SKM-1 treated with dmso at 0.1 percent for 144 hours (cell line): Measurements from ENCODE around the gene PLD5.
A peak's percentile ranks its signal among the peaks of the same experiment; 100 is the strongest.
"Not testable (repeated sequence)": the region's sequence is repeated elsewhere in the genome, so short reads cannot be mapped to it uniquely, and the experiment has no call there.

Source experiments
- DNase-seq: peaks from one replicate; lab custom pipeline; 2025; ENCODE audit not compliant: unreplicated experiment; lab: John Stamatoyannopoulos, UW

Gene PLD5

DNA sequence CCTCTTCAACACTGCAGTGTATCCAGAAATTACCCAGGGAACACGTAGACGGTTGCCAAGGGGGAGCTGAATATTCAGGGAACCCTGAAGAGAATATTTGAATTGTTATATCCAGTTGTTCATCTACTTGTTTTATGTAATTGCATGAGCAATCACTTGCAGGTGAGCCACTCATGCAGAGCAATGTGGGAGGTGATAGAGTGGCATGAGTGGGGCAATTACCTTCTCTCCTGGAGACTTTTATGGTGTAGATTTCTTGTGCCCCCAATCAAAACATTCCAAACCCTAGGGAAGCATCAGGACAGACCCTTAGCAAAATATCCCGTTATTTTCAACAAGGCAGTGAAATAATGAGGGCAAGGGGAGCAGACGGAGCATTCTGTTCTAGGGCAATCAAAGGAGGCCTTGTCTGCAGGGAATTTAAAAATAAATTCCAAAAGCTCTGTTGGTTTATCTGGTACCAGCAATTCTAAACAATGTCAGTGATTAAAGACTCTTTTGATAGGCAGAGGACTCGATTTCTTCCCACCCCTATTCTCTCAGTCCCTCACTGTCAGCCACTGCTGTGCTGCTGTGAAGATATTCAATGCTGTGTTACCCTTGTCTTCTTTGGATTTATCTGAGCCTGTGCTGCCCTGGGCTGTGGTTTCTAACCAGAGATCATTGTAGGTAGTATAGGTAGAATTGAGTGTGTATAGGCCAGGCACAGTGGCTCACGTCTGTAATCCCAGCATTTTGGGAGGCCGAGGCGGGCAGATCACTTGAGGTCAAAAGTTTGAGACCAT is 345.4 kb downstream of the PLD5 start:
- no peak for DNase-seq

DNA sequence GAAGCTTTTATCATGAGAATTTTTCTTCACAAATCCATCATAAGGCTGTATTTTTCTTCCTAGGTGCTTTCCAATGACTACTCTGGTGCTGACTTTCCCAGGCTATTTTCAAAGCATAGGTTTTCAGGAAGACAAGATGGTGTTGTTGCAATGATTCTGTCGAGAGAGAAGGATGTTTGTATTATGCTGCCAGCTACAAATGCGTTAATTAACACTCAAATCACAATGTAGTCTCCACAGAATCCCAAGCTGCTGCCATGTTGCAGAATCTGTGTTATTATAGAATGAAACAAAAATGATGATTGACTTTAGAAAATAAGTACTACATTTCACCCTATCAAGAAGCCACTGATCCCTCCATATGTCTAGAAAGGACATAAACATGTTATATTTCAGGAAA is 346.1 kb downstream of the PLD5 start:
- DNase-seq: no peak

DNA sequence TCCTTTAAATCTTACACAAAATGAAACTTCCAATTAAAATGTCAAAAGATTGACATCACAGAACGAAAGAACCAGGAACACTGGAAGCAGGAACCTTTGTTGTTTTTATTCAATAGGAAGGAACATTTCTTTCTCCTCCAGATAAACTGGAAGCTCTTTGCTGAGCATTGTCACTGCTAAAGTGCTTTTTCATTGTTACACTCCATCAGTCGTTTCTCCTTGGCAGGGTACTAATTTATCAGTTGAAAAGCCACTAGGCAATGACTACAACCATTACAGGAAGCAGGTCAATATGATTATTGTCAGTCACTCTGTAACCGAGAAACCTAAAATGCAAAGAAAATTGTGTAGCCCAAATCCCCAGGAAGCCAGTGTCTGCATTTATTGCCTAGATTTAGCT is 362.4 kb downstream of the PLD5 start:
- DNase-seq: no peak

DNA sequence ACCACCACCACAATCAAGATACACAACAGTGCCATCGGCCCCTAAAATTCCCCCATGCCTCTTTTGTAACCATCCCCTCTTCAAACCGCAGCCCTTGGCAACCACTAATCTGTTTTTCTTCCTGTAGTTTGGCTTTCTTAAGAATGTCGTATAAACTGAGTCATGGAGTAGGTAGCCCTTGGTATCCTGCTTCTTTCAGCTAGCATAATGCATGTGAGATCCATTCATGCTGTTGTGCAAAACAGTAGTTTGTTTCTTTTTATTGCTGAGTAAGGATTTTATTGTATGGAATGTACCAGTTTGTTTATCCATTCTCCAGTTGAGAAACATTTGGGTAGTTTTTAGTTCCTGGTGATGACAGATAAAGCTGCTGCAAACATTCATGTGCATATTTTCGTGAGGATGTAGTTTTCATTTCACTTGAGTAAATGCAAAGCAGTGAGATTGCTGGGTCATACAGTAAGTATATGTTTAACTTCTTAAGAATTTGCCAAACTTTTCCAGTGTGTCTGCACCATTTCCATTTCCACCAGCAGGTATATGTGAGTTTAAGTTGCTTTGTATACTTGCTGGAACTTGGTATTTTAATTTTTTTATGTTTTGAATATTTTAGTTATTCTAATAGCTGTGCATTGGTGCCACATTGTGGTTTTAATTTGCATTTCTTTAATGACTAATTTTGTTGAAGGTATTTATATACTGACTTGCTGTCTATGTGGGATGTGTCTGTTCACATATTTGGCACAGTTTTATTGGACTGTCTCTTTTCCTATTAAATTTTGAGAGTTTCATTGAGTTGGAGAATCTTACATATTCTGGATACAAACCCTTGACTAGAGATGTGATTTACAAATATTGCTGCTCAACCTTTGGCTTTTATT is 377.2 kb downstream of the PLD5 start:
- DNase-seq: peak; percentile 99

DNA sequence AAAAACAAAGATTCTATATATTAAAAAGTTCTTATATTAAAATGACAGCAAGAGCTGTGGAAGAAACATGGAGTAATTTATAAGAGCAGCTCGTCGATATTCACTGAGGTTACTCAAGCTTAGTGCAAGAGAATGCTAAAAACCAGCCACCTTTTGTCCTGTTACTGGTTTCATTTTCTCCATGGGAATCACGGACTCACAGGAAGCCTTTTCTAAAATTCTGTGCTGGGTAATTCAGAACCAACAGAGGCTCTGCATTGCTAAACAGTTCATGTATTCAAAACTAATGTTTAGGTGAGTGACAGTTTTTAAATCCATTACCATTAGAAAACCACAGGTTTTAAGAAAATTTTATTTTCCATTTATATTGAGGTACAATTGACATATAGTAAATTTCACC is 377.8 kb downstream of the PLD5 start:
- peak; percentile 90 for DNase-seq

DNA sequence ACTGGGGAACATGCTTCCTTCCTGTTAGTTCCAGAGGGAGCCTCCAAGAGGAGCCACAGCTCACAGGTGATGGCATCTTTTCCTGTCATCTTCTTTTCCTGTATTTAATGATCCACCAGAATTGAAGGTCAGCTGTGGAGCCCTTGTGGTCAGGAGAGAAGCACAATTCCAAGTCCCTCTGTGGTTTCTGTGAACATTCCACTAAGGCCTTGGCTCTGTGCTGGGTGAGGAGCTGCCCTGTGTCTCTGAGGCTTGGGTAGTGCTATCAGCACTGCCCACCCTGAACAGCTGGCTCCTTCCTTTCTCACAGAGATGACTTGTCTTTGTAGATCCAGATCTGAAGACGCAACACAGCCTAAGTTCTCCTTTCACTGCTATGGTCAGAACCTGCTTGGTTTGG is 383.7 kb downstream of the PLD5 start:
- DNase-seq: no peak

DNA sequence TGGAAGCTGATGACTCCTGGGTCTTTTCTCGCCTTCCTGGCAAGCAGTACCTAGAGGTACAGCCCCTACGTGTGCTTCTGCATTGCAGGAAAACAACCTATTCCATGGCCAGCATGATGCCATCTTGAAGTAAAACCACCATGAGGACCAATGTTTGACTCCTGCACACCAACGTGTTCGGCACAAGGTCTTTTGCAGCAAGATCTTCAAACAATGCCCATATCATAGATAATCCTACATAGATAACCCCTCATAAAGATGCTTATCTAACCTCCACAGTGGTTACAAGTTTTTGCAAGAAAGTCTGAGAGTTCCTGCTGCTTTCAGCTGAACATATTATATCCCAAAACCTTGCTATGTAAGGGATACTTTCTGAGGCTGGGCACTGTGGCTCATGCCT is 384.5 kb downstream of the PLD5 start:
- no peak for DNase-seq

DNA sequence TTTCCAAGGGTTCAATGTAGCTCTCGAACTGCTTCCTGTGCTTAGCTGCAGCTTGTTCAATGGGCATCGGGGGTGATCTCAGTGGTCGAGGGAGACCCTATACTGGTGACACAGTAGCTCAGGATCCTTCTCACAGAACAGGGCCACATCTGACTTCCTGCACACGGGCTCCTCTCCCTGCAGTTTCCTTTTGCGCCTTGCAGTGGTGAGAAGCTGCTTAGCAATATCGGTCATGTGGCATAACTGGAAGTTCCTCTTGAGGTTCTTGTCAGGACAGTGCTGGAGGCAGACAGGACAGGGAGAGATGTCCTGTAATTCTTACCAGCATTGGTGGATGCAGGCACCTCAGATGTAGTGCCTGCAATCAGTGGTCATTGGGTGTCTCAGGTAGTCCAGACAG is 385.1 kb downstream of the PLD5 start:
- peak; percentile 97 for DNase-seq

DNA sequence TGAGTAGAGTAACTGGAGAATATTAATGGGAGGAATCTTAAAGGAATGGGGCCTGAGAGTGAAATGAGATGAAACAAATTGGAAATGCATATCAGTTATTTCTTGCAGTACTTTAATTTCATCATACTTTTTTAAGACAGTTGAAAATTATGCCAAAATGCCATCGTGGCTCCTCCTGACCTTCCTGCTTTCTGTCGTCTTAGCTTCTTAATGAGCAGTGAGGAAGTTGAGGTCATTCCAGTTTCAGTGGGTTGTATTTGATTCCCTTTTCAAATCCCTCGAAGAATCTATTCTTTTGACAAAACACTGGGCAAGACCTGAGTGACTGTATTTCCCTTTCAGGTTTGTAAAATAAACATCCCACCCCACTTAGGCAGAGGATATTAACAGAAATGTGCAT is 390.7 kb downstream of the PLD5 start:
- peak; percentile 58 for DNase-seq

DNA sequence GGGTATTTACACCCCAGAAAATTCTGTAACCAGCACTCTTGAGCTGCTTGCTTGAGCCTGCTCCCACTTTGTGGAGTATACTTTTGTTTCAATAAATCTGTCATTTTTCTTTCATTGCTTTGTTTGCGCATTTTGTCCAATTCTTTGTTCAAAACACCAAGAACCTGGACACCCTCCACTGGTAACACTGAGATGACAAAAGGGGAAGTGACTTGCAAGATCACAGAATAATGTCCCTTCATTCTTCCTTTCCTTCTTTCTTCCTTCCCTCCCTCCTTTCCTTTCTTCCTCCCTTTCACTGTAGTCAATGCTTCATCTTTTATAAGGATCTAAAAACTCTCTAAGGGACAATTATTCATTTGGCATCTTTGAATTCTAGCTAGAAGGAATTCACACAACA is 391.1 kb downstream of the PLD5 start:
- DNase-seq: no peak

DNA sequence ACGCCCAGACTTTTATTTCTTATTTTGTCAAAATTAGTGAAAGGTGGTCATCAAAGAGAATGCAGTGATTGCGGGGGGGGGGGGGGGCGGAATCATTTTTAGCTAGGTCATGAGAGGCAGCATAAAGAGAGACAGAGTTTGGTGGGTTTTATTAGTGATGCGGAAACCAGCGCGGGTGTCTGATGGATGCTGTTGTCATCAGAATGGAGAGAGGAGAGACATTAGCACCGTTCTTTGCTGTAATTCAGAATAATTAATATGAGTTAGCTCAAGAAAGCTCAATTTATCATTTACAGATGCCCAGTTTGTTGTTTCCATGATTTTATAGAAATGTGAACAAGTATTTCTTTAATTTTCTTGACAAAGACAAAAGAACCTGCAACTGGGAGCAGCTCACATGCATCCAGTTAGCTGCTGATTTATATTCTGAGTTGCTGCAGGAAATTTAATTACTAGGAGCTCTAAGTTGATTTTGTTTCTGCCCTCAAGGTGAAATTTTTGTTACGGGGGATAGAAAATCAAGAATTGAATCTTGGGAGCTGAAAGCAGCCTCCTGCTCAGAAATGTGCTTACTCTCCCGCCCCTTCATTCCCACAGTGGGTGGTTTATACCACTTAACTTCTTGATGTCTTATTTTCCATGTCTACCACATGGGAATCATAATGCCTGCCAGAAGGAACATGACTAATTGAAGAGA is 392.2 kb downstream of the PLD5 start:
- no peak for DNase-seq

DNA sequence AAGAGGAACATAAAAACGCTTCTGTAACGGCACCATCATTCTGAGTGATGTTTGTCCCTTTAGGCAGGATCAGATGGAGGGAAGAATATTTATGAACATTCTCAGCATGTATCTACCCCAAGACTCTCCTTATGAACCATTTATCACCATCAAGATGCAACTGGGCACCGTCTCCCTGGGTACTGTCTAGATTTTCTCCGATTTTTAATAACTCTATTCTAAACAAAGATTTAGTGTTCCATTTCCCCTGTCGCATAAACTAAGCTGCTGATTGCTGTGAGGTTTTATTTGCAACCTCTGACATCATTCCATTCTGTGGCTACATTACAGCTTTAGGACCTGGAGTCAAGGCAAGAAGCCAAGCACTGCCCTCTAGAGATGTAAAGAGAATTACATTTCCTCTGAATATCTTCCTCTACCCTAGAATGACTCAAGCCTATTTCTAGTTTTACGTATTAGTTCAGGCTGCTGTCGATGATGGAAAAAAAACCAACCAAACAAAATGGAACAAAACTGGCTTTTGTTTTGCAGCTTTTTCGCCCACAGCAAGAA is 395.5 kb downstream of the PLD5 start:
- DNase-seq: peak; percentile 60

DNA sequence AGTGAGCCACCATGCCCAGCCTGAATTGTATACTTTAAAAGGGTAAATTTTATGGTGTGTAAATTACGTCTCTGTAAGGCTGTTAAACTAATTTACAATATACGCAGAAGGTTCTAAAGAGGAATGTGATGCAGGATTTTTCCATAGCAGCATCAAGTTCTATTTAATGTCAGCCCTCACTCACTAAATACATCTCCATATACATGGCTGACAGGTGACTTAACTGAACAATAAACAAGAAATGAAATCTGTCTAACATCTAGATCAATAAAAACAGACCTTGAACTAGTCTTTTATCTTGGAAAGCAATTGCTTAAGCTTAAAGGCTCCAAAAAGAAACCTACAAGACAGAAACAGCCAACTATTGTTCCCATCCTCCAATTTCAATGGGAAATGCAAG is 404.1 kb downstream of the PLD5 start:
- DNase-seq: no peak

DNA sequence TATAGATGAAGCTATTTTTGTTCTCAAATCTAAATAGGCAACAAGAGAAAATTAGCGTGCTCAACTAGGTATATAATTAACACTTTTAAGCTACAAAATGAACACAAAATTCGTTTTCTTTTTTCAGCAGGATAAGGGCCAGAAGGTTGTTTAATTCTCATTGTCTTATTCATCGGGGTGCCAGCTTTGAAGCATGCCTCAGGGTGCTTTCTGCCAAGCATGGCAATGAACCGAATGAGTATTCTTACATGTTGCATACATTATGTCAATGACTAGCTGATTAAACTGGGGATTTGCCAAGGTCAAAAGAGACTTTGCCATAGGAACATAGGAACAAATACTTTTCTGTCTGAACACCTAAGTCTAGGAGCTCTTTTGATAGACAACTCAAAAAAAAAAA is 423.6 kb downstream of the PLD5 start:
- DNase-seq: no peak

DNA sequence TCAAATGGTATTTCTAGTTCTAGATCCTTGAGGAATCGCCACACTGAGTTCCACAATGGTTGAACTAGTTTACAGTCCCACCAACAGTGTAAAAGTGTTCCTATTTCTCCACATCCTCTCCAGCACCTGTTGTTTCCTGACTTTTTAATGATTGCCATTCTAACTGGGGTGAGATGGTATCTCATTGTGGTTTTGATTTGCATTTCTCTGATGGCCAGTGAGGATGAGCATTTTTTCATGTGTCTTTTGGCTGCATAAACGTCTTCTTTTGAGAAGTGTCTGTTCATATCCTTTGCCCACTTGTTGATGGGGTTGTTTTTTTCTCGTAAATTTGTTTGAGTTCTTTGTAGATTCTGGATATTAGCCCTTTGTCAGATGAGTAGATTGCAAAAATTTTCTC is 427.2 kb downstream of the PLD5 start:
- not testable (repeated sequence) for DNase-seq

DNA sequence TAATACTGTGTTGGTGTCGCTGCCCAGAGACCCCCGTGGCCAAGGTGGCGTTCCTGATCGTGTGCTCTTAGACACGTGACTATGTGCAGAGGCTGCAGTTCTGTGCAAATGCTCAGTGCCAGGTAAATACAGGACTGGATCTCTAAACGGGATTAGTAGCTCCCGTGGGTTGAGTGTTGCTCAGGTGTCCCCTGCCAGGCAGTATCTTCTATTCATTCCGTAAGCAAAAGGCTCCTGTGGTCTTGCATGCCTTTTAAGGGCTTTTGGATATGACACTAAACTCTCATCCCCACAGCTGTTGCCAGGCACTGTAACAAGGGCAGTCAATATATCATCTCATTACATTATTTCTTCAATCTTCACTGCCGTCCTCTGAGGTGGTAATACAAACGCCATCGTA is 431.4 kb downstream of the PLD5 start:
- DNase-seq: no peak

DNA sequence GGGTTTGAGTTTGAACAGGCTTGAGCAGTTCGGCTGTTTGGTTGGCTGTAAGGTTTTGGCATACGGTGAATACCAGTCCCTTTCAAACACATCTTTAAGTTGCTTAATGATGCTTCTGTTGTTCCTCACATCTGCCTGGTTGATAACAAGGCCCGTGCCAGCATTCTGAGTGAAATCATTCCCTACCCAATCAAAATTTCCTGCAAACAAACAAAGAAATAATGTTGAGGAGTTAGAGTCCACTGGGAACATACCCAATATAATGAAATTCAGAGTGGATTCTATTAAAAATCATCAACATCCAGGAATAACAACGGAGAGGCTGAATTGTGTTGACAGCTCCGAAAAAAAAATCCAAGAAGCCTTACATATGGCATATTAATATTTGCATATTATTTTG is 434.6 kb downstream of the PLD5 start:
- DNase-seq: no peak

DNA sequence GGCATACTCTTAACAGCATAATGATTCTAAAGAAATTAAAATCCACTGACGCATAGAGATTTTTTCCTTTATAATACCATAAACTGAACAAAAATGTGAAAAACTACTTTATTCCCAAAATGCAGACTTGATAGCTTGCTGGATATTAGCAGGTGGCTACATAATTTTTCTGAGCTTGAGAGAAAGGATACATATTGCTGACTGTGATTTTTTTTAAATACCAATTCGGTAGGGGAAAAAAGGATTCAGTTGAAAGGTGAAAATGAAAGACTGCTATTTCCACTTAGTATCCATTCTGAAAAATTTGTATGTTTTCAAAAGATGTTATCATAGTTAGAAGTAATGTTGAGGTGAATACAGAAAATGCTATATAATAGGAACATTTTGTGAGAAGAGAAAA is 435.6 kb downstream of the PLD5 start:
- no peak for DNase-seq

DNA sequence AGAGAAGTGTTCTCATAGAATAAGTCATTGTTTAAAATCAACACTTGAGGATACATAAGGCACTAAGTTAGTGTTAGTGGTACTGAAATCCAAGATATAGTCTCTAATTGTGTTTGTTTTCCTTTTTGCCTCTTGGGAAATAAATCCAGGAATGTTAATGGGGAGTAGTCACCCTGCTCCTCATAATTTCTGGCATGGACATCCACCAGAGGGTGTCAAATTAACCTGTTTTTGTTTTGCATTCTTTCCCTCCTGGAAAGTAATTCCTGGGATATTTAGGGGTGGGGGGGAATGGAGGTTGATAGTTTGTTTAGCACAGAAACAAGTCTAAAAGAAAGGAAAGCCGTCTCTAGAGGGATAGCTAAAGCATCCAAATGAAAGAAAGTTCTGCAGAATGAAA is 437.8 kb downstream of the PLD5 start:
- DNase-seq: no peak

DNA sequence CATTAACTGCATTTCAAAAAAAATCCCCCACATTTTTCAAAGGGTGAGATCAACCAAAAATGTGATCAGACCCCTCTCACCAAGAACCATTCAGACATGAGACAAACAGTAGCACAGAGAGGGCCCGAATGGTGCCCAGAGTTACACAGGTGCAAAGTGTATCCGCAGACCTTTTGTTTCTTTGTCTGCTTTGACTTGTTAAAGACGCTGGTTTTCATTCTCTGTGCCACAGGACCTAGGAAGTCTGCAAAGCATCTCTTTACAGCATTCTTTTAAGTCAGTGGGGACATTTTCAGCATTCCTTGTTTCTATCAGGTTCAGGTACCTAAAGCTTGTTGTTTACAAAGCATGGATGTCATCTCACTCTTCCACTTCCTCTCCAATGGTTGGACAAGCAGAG is 438.4 kb downstream of the PLD5 start:
- DNase-seq: no peak

DNA sequence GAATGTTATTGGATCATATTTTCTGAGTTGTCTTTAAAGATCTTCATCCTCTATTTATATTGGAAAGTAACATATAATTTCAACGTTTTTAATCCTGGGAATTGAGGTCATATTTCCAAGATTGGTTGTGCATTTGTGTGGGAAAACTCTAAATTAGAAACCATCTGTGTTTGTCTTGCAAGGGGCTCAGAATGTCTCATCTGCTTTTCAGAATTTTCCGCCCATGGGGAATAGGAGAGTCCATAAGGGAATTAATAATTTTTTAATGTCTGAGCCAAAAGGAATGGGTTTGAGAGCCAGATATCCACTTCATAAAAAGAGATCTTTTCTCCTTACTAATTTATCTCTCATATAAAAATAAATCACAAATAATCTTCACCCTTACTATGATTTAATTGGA is 440.8 kb downstream of the PLD5 start:
- DNase-seq: no peak

DNA sequence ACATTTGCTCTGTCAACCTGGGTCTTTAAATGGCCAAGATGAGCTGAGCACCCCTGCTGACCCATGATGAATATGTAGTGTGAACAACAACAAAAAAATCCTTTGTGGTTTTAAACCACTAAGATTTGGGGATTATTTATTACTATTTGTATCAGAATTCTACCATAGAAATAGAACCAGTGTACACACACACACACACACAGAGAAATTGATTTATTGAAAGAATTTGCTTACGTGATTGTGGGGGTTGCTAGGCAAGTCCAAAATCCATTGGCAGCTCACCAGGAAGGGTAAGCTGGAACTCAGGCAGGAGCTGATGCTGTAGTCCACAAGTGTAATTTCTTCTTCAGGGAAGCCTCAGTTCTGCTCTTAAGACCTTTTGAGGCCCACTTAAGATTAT is 443.1 kb downstream of the PLD5 start:
- DNase-seq: no peak
